SK-N-MC (cell line): ENCODE measurements around the gene GSG1L.

Experiments
- EZH2 ChIP-seq: fragments of 200-600 bp; sonication (generic); IDR thresholded peaks from one replicate; pipeline ENCODE4 v1.6.1; 2017; ENCODE audit warnings: antibody characterized with exemption
- POLR2AphosphoS5 ChIP-seq: IDR thresholded peaks from 2 replicates; pipeline ENCODE4 v1.6.1; 2012; ENCODE audit warnings: mild to moderate bottlenecking, low read depth, low read length, borderline replicate concordance

GRCh38 chr16:28013392-28013791 lies 50.1 kb downstream of the GSG1L start:
- no peak for TF ChIP-seq POLR2AphosphoS5
- TF ChIP-seq EZH2, result no peak
